Neural cell (in vitro differentiated cells): ENCODE measurements around the gene PMEPA1. TPM values are rescaled to one million over a fixed set of nuclear protein-coding genes. Genes with fewer than 3 reads are reported as not detected.

Source experiments
- H2AFZ ChIP-seq: fragments of 200-600, 300-800 bp; sonication (generic), shearing (Covaris generic); 2 replicates; pipeline ENCODE4 v1.6.0; 2014; ENCODE audit warnings: low read depth, mild to moderate bottlenecking, antibody characterized with exemption, low read length, moderate library complexity
- H3F3A ChIP-seq: fragments of 200-600 bp; shearing (Covaris generic); 2 replicates; pipeline ENCODE4 v1.6.1; 2016; ENCODE audit warnings: mild to moderate bottlenecking, moderate library complexity, mixed read lengths, antibody characterized with exemption, low read length; ENCODE audit not compliant: insufficient read depth, poor library complexity, severe bottlenecking
- H3K27ac ChIP-seq: fragments of 200-600, 300-800 bp; sonication (generic), shearing (Covaris generic); 2 replicates; pipeline ENCODE4 v1.5.1; 2014; ENCODE audit warnings: mild to moderate bottlenecking, low read length, moderate library complexity
- H3K27me3 ChIP-seq: fragments of 300-800, 200-600 bp; sonication (generic), shearing (Covaris generic); 2 replicates; pipeline ENCODE4 v1.6.0; 2014; ENCODE audit warnings: mild to moderate bottlenecking, low read depth, low read length, moderate library complexity; ENCODE audit not compliant: insufficient read depth
- H3K36me3 ChIP-seq: fragments of 300-800, 200-600 bp; sonication (generic), shearing (Covaris generic); 2 replicates; pipeline ENCODE4 v1.5.1; 2014; ENCODE audit warnings: mild to moderate bottlenecking, antibody characterized with exemption, low read length, moderate library complexity; ENCODE audit not compliant: insufficient read depth
- H3K4me2 ChIP-seq: fragments of 300-800, 200-600 bp; sonication (generic), shearing (Covaris generic); 2 replicates; pipeline ENCODE4 v1.6.0; 2014; ENCODE audit warnings: mild to moderate bottlenecking, low read length
- H3K4me3 ChIP-seq: fragments of 300-800, 200-600 bp; sonication (generic), shearing (Covaris generic); 2 replicates; pipeline ENCODE4 v1.5.1; 2014; ENCODE audit warnings: mild to moderate bottlenecking, low read length, moderate library complexity
- H3K79me2 ChIP-seq: fragments of 200-600 bp; shearing (Covaris generic); replicated peaks from 2 replicates; pipeline ENCODE4 v1.6.0; 2014; ENCODE audit warnings: mild to moderate bottlenecking, low read length, moderate library complexity; ENCODE audit not compliant: insufficient read depth
- H3K9ac ChIP-seq: fragments of 300-800, 200-600 bp; sonication (generic), shearing (Covaris generic); 2 replicates; pipeline ENCODE4 v1.6.1; 2016; ENCODE audit warnings: mild to moderate bottlenecking, low read length, mixed read lengths
- H3K9me2 ChIP-seq: fragments of 200-600 bp; shearing (Covaris generic); 2 replicates; pipeline ENCODE4 v1.6.1; 2016; ENCODE audit warnings: mild to moderate bottlenecking, low read length, mixed read lengths; ENCODE audit not compliant: insufficient read depth
- H3K9me3 ChIP-seq: fragments of 200-600, 300-800 bp; sonication (generic), shearing (Covaris generic); 2 replicates; pipeline ENCODE4 v1.6.1; 2016; ENCODE audit warnings: mild to moderate bottlenecking, mixed run types, low read length, moderate library complexity, mixed read lengths
- H4K20me1 ChIP-seq: fragments of 200-600 bp; shearing (Covaris generic); 2 replicates; pipeline ENCODE4 v1.6.1; 2016; ENCODE audit warnings: mild to moderate bottlenecking, mixed run types; ENCODE audit not compliant: insufficient read depth
- EP300 ChIP-seq: fragments of 450-650 bp; conservative IDR thresholded peaks from 2 replicates; pipeline ENCODE4 v1.6.1; 2014; ENCODE audit warnings: antibody characterized with exemption, mild to moderate bottlenecking, moderate library complexity; ENCODE audit not compliant: poor library complexity, severe bottlenecking
- EZH2 ChIP-seq: fragments of 200-600, 300-800 bp; shearing (Covaris generic), sonication (generic); IDR thresholded peaks from 2 replicates; pipeline ENCODE4 v1.6.1; 2014; ENCODE audit warnings: antibody characterized with exemption, low read length, borderline replicate concordance, mild to moderate bottlenecking; ENCODE audit not compliant: insufficient read depth, poor library complexity, severe bottlenecking
- MXI1 ChIP-seq: fragments of 450-650 bp; conservative IDR thresholded peaks from 2 replicates; pipeline ENCODE4 v1.6.1; 2014; ENCODE audit warnings: antibody characterized with exemption, mild to moderate bottlenecking; ENCODE audit not compliant: poor library complexity, severe bottlenecking
- POLR2AphosphoS5 ChIP-seq: IDR thresholded peaks from 2 replicates; pipeline ENCODE4 v1.6.1; 2012
- RAD21 ChIP-seq: fragments of 450-650 bp; conservative IDR thresholded peaks from 2 replicates; pipeline ENCODE4 v1.6.1; 2014; ENCODE audit warnings: antibody characterized with exemption, mild to moderate bottlenecking, moderate library complexity
- SMC3 ChIP-seq: fragments of 450-650 bp; conservative IDR thresholded peaks from 2 replicates; pipeline ENCODE4 v1.6.1; 2014; ENCODE audit warnings: antibody characterized with exemption, mild to moderate bottlenecking, moderate library complexity; ENCODE audit not compliant: poor library complexity
- TAF1 ChIP-seq: IDR thresholded peaks from 2 replicates; pipeline ENCODE4 v1.6.1; 2012; ENCODE audit warnings: low read depth
- polyA plus RNA-seq: library from polyadenylated mRNA; depleted of rRNA; stranded (reverse); fragments of >200 nt; gene quantifications from 2 replicates; pipeline ENCODE4 v1.2.3, GENCODE V29; 2014
- TF ChIP-seq, protein P1 (sequence below): IDR thresholded peaks from 2 replicates; pipeline ENCODE4 v1.6.1; 2012; ENCODE audit warnings: borderline replicate concordance
- TF ChIP-seq, protein P2 (sequence below): fragments of 450-650 bp; IDR thresholded peaks from 2 replicates; pipeline ENCODE4 v1.5.1; 2014; ENCODE audit warnings: antibody characterized with exemption, mild to moderate bottlenecking, moderate library complexity; ENCODE audit not compliant: poor library complexity, severe bottlenecking

PMEPA1 gene
- polyA plus RNA-seq, 1 donor from 2014 or later: 5.0 TPM

DNA sequence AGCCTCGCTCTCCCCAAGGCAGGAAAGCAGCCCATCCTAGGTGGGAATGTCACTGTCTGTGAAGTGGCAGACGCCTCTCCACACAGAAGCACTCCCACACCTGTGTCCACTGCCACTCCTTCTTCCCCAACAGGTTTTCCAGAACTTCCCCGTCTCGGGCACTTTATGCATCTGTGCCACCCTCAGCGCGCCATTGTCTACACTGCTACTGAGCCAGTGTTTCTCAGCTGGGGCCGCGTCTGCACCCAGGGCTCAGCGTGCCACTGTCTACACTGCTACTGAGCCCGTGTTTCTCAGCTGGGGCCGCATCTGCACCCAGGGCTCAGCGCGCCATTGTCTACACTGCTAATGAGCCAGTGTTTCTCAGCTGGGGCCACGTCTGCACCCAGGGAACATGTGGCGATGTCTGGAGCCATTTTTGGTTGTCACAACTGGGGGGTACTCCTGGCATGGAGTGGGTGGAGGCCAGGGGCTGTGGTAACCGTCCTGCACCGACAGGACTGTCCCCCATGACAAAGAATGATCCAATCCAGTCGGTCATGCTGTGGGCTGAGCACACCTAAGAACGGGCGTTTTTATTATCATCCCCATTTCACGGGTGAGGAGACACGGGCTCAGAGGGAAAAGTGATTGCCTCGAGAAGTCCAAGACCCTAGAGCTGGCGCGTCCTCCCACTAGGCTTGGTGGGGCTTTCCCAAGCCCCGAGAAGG lies 47.9 kb downstream of the PMEPA1 start:
- Histone ChIP-seq H3K9me2 (no peaks in the 10 kb centered on the region), H3K4me3 (no peak overlapping the region), H4K20me1 (no peaks in the 10 kb centered on the region), H2AFZ (no peak overlapping the region), H3K4me2 (no peak overlapping the region), H3K36me3 (no peaks in the 10 kb centered on the region), H3F3A (no peaks in the 10 kb centered on the region), H3K27me3 (no peaks in the 10 kb centered on the region), H3K79me2 (no peaks in the 10 kb centered on the region), H3K27ac (no peak overlapping the region), H3K9me3 (no peaks in the 10 kb centered on the region), H3K9ac (no peak overlapping the region)
- TF ChIP-seq MXI1 (no peak), EZH2 (no peak), TAF1 (no peak), EP300 (no peak), RAD21 (no peak), POLR2AphosphoS5 (no peak), SMC3 (no peak)
- TF ChIP-seq, protein P1, sequence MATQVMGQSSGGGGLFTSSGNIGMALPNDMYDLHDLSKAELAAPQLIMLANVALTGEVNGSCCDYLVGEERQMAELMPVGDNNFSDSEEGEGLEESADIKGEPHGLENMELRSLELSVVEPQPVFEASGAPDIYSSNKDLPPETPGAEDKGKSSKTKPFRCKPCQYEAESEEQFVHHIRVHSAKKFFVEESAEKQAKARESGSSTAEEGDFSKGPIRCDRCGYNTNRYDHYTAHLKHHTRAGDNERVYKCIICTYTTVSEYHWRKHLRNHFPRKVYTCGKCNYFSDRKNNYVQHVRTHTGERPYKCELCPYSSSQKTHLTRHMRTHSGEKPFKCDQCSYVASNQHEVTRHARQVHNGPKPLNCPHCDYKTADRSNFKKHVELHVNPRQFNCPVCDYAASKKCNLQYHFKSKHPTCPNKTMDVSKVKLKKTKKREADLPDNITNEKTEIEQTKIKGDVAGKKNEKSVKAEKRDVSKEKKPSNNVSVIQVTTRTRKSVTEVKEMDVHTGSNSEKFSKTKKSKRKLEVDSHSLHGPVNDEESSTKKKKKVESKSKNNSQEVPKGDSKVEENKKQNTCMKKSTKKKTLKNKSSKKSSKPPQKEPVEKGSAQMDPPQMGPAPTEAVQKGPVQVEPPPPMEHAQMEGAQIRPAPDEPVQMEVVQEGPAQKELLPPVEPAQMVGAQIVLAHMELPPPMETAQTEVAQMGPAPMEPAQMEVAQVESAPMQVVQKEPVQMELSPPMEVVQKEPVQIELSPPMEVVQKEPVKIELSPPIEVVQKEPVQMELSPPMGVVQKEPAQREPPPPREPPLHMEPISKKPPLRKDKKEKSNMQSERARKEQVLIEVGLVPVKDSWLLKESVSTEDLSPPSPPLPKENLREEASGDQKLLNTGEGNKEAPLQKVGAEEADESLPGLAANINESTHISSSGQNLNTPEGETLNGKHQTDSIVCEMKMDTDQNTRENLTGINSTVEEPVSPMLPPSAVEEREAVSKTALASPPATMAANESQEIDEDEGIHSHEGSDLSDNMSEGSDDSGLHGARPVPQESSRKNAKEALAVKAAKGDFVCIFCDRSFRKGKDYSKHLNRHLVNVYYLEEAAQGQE: no peak
- TF ChIP-seq, protein P2, sequence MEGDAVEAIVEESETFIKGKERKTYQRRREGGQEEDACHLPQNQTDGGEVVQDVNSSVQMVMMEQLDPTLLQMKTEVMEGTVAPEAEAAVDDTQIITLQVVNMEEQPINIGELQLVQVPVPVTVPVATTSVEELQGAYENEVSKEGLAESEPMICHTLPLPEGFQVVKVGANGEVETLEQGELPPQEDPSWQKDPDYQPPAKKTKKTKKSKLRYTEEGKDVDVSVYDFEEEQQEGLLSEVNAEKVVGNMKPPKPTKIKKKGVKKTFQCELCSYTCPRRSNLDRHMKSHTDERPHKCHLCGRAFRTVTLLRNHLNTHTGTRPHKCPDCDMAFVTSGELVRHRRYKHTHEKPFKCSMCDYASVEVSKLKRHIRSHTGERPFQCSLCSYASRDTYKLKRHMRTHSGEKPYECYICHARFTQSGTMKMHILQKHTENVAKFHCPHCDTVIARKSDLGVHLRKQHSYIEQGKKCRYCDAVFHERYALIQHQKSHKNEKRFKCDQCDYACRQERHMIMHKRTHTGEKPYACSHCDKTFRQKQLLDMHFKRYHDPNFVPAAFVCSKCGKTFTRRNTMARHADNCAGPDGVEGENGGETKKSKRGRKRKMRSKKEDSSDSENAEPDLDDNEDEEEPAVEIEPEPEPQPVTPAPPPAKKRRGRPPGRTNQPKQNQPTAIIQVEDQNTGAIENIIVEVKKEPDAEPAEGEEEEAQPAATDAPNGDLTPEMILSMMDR: no peak

DNA sequence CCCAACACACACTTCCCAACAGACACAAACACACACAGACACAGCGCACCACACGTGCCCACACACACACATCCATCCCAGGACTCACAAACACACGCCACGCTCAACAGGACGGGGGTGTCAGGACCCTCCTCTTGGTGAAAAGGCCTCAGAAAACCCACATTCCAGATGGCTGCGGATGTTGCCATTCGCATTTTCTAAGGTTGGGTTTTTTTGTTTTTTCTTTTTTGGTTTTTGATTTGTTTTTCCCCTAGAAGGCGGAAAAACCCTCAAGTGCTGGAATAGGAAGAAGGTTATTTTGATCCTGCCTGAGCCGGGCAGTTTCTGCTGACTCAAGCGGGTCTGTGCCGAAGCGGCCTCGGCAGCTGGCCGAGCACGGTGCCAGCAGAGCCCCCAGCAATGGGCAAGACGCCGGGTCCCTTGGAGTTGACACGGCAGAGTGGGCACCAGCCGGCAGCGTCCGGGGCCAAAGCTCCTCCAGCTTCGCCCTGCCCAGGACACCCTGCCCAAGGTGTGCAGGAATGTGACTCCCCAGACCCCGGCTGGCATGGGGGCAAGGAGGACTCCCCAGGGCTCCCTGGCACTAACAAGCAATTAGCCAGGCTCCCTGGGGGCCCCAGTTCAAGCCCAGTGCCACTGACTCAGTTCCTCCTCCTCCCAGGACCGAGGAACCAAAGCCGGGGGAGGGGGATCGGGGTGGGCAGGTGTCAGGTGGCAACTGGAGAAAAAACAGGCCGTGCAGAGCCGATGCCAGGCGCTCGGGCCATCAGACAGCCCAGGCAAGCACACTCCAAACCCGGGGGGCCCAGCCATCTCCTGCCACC lies 48.7 kb downstream of the PMEPA1 start:
- H3K27ac ChIP-seq: no peak overlapping the region
- no peak overlapping the region for H2AFZ ChIP-seq
- no peaks in the 10 kb centered on the region for H3K79me2 ChIP-seq
- H4K20me1 ChIP-seq: no peaks in the 10 kb centered on the region
- no peaks in the 10 kb centered on the region for H3K36me3 ChIP-seq
- H3K9ac ChIP-seq: no peak overlapping the region
- H3K9me3 ChIP-seq: no peaks in the 10 kb centered on the region
- no peaks in the 10 kb centered on the region for H3F3A ChIP-seq
- no peaks in the 10 kb centered on the region for H3K9me2 ChIP-seq
- H3K4me3 ChIP-seq: no peak overlapping the region
- TF ChIP-seq, protein P2: no peak
- TF ChIP-seq, protein P1: no peak
- TF ChIP-seq POLR2AphosphoS5 (no peak), MXI1 (no peak), TAF1 (no peak), SMC3 (no peak), RAD21 (no peak), EP300 (no peak), EZH2 (no peak)
- no peak overlapping the region for H3K4me2 ChIP-seq
- no peaks in the 10 kb centered on the region for H3K27me3 ChIP-seq
